Fibroblast of lung (primary cell): ENCODE results near the gene SLC11A2. TPM values are rescaled to one million over a fixed set of nuclear protein-coding genes. Genes with fewer than 3 reads are reported as not detected.
"Not testable (repeated sequence)": the region's sequence is repeated elsewhere in the genome, so short reads cannot be mapped to it uniquely, and the experiment has no call there.

Source experiments
- DNase-seq, 2 donors: peaks; one replicate each; pipeline versions ENCODE4 v3.0.0 to v3.0.0-alpha.2; 2010; ENCODE audit warnings: low read depth in 2 of 2
- H2AFZ ChIP-seq: 2 replicates; pipeline ENCODE4 v1.5.1; 2012; ENCODE audit warnings: low read length, control low read depth, inconsistent platforms
- H3K27ac ChIP-seq: 2 replicates; pipeline ENCODE4 v1.5.1; 2011; ENCODE audit warnings: low read length, control low read depth; ENCODE audit not compliant: insufficient read depth
- H3K27me3 ChIP-seq: 2 replicates; pipeline ENCODE4 v1.5.1; 2011; ENCODE audit warnings: mild to moderate bottlenecking, low read length; ENCODE audit not compliant: control insufficient read depth, insufficient read depth
- H3K36me3 ChIP-seq: 2 replicates; pipeline ENCODE4 v1.5.1; 2011; ENCODE audit warnings: low read length; ENCODE audit not compliant: control insufficient read depth, insufficient read depth
- H3K4me1 ChIP-seq: 2 replicates; pipeline ENCODE4 v1.5.1; 2011; ENCODE audit warnings: low read length; ENCODE audit not compliant: control insufficient read depth, insufficient read depth; ENCODE audit errors: extremely low read depth
- H3K4me2 ChIP-seq: 2 replicates; pipeline ENCODE4 v1.5.1; 2011; ENCODE audit warnings: low read length, control low read depth; ENCODE audit not compliant: insufficient read depth; ENCODE audit errors: extremely low read depth
- H3K4me3 ChIP-seq, 4 experiments: fragments of 200-600 bp in 1 of 4; sonication (generic) in 1 of 4; replicated peaks in 1 of 4; 2 replicates each; pipeline ENCODE4 v1.5.1; 2011 to 2016; ENCODE audit warnings: low read length in 4 of 4, low read depth in 3 of 4, mild to moderate bottlenecking in 3 of 4, control low read depth in 2 of 4, inconsistent platforms in 1 of 4, mixed read lengths in 1 of 4; ENCODE audit not compliant: insufficient read depth in 1 of 4; ENCODE audit errors: control extremely low read depth in 1 of 4
- H3K79me2 ChIP-seq: 2 replicates; pipeline ENCODE4 v1.5.1; 2012; ENCODE audit warnings: mild to moderate bottlenecking, low read length, inconsistent platforms; ENCODE audit not compliant: control insufficient read depth, insufficient read depth
- H3K9ac ChIP-seq: 2 replicates; pipeline ENCODE4 v1.5.1; 2011; ENCODE audit warnings: mild to moderate bottlenecking, low read length, control low read depth; ENCODE audit not compliant: insufficient read depth
- H3K9me3 ChIP-seq: 2 replicates; pipeline ENCODE4 v1.5.1; 2012; ENCODE audit warnings: low read depth, low read length; ENCODE audit not compliant: control insufficient read depth, insufficient read depth
- H4K20me1 ChIP-seq: 2 replicates; pipeline ENCODE4 v1.5.1; 2011; ENCODE audit warnings: low read length; ENCODE audit not compliant: control insufficient read depth, insufficient read depth; ENCODE audit errors: extremely low read depth
- CTCF ChIP-seq, 2 donors: IDR thresholded peaks in 1 of 2; conservative IDR thresholded peaks in 1 of 2; 1 replicate in 1 of 2; 2 replicates in 1 of 2; pipeline ENCODE4 v1.5.1; 2011 to 2012; ENCODE audit warnings: low read length in 2 of 2, control low read depth in 1 of 2, inconsistent platforms in 1 of 2, low read depth in 1 of 2, mild to moderate bottlenecking in 1 of 2
- EZH2 ChIP-seq: IDR thresholded peaks from 2 replicates; pipeline ENCODE4 v1.5.1; 2012; ENCODE audit warnings: low read length, control low read depth, mild to moderate bottlenecking; ENCODE audit errors: missing control alignments
- polyA plus RNA-seq, 2 donors: library from polyadenylated mRNA; depleted of rRNA in 1 of 2; stranded (reverse) in 1 of 2; unstranded in 1 of 2; fragments of >200 nt; gene quantifications; 2 replicates each; pipeline ENCODE4 v1.2.1, GENCODE V29; 2011 to 2012; ENCODE audit warnings: missing spikeins in 1 of 2
- total RNA-seq: library from RNA; depleted of rRNA; stranded (reverse); fragments of >200 nt; gene quantifications from 2 replicates; pipeline ENCODE4 v1.2.1, GENCODE V29; 2014

The SLC11A2 gene
- total and polyA plus RNA-seq, 2 donors (not counting 1 experiment from before 2014, with no cell fraction given): 38.6 to 75.0 TPM

GRCh38 chr12:50933459-50934124 is 92.6 kb downstream of the SLC11A2 start:
- no peak overlapping the region for H3K4me2 ChIP-seq
- H2AFZ ChIP-seq: no peak overlapping the region
- H3K4me1 ChIP-seq: peaks cover 5% of the 10 kb centered on the region
- no peaks in the 10 kb centered on the region for H4K20me1 ChIP-seq
- no peak overlapping the region for H3K27ac ChIP-seq
- H3K9me3 ChIP-seq: no peaks in the 10 kb centered on the region
- no peaks in the 10 kb centered on the region for H3K79me2 ChIP-seq
- TF ChIP-seq EZH2 (no peak), CTCF (conservative IDR thresholded peaks at IDR 0.05 in 1 of 2, IDR thresholded peaks at IDR 0.05 in 1 of 2; ENCODE audit: low read depth in 1 of 2, low read length in 2 of 2) (no peak)
- no peak overlapping the region for H3K4me3 ChIP-seq
- DNase-seq: peak in 1 of 2 donors; percentile 28
- H3K27me3 ChIP-seq: no peaks in the 10 kb centered on the region
- no peak overlapping the region for H3K9ac ChIP-seq
- no peaks in the 10 kb centered on the region for H3K36me3 ChIP-seq

GRCh38 chr12:50932787-50933280 is 93.3 kb downstream of the SLC11A2 start:
- no peak for DNase-seq
- Histone ChIP-seq H3K36me3 (no peaks in the 10 kb centered on the region), H3K27ac (no peak overlapping the region), H3K4me1 (peaks cover 5% of the 10 kb centered on the region), H3K4me3 (no peak overlapping the region), H2AFZ (no peak overlapping the region), H3K4me2 (no peak overlapping the region), H3K9me3 (no peaks in the 10 kb centered on the region), H3K79me2 (no peaks in the 10 kb centered on the region), H3K27me3 (no peaks in the 10 kb centered on the region), H3K9ac (no peak overlapping the region), H4K20me1 (no peaks in the 10 kb centered on the region)
- TF ChIP-seq EZH2: no peak
- TF ChIP-seq CTCF (conservative IDR thresholded peaks at IDR 0.05 in 1 of 2, IDR thresholded peaks at IDR 0.05 in 1 of 2; ENCODE audit: low read depth in 1 of 2, low read length in 2 of 2): no peak

- not testable (repeated sequence) for H3K4me3 ChIP-seq, H3K4me1 ChIP-seq, H4K20me1 ChIP-seq, H3K36me3 ChIP-seq, H3K4me2 ChIP-seq, H3K27ac ChIP-seq, H3K79me2 ChIP-seq, H3K9ac ChIP-seq, H2AFZ ChIP-seq, H3K27me3 ChIP-seq, H3K9me3 ChIP-seq, DNase-seq
These were observed 95.7 kb downstream of the SLC11A2 start for GRCh38 chr12:50930477-50930876.
